Stimulated activated CD4-positive, alpha-beta T cell treated with anti-CD3 and anti-CD28 coated beads, Interleukin-1b, Interleukin-23, amount 100 ng/mL, for 4 hours (primary cell): ENCODE results near the gene SPATA31D1.

Experiments
- DNase-seq, 2 donors: peaks; one replicate each; pipeline ENCODE4 v3.0.0-alpha.2; 2020; ENCODE audit warnings: low read depth in 2 of 2

SPATA31D1 gene

DNA sequence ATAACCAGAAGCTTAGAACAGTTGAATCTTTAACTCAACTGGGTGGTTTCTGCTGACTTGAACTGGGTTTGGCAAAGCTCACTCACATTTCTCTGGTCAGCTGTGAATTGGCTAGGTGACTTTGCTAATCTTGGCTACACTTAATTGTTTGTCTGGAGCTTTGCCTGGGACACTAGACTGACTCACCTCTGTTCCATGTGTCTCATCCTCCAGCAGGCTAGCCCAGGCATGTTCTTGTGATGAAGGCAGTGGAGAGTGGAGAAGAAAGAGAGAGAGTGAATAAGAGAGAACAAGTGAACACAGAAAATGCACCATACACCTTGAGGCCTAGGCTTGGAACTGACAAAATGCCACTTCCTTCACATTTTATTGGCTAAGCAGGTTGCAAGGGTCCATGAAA is 32.6 kb downstream of the SPATA31D1 start:
- no peak for DNase-seq

- no peak for DNase-seq
These were observed 33.5 kb downstream of the SPATA31D1 start for GRCh38 chr9:82022121-82022520.

DNA sequence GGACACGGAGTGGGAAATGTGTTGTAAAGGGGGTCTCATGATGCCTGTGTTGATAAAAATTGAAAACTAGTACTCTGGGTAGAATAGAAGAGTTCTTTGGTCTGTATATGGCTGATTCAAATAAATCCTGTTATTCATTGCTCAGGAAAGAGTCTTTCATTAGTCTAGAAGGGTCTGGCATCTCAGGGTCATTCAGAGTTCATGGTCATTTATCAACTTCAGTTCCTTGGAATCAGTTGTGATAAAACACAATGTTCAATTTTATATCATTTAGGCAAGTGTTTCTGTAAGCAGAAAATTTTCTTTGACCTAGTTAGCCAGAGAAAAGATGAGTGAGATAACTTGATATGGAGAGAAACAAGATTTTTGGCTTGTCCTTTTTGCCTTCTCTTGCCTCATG is 36.3 kb downstream of the SPATA31D1 start:
- DNase-seq, result no peak

DNA sequence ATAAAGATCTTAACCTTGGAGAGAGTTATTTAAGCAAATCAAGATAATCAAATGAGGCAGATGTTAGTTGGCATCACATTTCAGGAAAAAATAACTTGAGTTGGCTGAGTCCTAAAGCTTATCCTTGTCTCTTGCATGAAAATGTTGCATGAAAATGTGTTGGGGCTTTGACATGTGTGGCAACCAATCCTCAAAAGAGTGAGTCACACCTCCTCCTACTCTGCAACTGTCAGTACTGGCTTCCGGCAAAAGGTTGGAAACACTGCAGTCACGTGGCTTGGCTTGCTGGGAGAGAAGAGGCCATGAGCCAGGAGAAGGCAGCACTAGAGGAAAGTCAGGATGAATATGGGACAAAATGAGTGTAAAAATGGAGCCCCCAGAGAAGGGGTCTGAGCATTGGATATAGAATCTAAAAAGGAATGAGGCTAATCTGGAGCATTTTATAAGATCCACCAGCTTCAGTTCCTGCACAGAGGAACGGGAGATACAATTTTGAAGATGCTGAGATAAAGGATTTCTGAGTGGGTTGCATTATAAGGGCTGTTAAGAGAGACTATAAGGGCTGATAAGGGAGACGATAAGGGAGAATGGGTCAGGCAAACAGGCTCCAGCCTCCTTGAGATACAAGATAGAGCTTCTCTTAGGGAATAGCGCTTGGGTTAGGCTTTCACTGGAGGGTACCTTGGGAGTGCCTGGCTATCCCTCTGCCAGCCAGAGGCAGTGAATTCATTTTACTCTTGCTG is 43.1 kb downstream of the SPATA31D1 start:
- no peak for DNase-seq

DNA sequence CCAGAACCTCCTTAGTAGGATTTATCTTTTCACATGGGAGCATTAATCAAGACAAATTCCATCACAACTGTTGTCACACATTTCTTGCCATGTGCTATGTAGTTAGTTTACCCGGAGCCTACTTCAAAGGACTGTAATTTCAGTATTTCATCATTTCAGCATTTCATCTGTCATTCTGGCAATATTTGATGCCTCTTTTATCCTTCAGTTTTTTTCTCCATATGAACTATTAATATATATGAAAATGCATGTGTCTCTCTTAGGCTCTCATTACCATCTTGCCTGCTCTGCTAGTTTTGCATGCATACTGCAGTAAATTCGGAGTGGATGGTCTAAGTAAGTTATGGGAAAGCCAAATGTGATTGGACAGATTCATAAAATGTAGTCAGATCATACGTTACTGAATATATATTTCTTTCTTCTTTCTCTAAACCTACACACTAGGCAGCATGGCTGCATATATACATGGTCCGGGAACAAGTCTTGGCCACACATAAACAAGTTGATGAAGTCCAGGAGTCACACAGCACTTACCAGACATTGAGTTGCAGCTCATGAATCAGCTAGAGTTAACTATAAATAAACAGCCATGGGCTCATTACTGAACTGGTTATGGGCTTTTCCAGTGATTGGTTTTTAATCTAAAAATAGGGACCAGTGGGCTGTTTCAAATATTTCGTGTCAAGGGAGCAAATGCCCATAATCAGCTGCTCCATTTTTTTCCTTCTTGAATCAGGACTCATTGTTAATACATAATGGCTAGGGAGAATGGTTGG is 46.6 kb downstream of the SPATA31D1 start:
- no peak for DNase-seq

GRCh38 chr9:82036086-82036485 is 47.5 kb downstream of the SPATA31D1 start:
- DNase-seq, result no peak

DNA sequence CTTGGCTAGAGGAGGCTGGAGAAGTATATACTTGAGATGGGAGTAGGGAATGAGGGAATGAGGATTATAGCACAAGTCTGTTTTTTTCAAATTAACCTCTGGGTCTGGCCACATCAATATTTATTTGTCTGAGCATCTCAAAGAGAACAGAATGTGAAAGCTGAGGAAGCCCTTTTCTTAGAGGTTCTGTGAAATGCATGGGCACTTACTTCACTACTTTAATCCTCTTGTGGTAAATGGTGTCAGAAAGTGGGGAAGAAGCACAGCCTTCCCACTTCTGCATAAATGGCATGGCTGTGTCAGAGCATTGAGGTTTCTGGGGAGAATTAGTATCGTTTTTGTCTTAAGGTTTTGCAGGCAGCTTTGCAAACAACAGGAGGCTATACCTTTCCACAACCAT is 48.6 kb downstream of the SPATA31D1 start:
- no peak for DNase-seq

GRCh38 chr9:82038897-82039296 is 50.3 kb downstream of the SPATA31D1 start:
- DNase-seq, result no peak
